H1 (cell line): ENCODE measurements around the gene DCBLD2. TPM values are rescaled to one million over a fixed set of nuclear protein-coding genes. Genes with fewer than 3 reads are reported as not detected.

Experiments used
- CTCF ChIA-PET: fragments of 300-600 bp; sonication (Branson Sonifier 250); formaldehyde crosslinking; loops from one replicate; lab custom pipeline; 2021; ENCODE audit not compliant: partially characterized antibody; lab: Charles Lee
- POLR2A ChIA-PET: fragments of 300-600 bp; sonication (Branson Sonifier 250); formaldehyde crosslinking; loops from one replicate; lab custom pipeline; 2021; ENCODE audit warnings: inconsistent platforms; ENCODE audit not compliant: partially characterized antibody; lab: Charles Lee
- DNase-seq, 2 experiments: peaks; one replicate each; pipeline versions ENCODE4 v3.0.0 to v3.0.0-alpha.2; 2010 to 2022; ENCODE audit warnings: low spot score in 2 of 2, low read depth in 1 of 2, mixed read lengths in 1 of 2
- FAIRE-seq: peaks from 2 replicates; lab custom pipeline; 2011; peaks lifted over from hg19 to GRCh38; lab: Jason Lieb, UNC
- H2AFZ ChIP-seq: 2 replicates; pipeline ENCODE4 v1.8.1; 2012; ENCODE audit warnings: low read length, inconsistent platforms
- H2AK5ac ChIP-seq: 2 replicates; pipeline ENCODE4 v1.6.1; 2013; ENCODE audit warnings: low read depth, low read length
- H2BK120ac ChIP-seq: replicated peaks from 2 replicates; pipeline ENCODE3; 2013; ENCODE audit warnings: low read depth, low read length, inconsistent platforms
- H2BK12ac ChIP-seq: 2 replicates; pipeline ENCODE4 v1.6.1; 2013; ENCODE audit warnings: low read depth, low read length
- H2BK15ac ChIP-seq: 2 replicates; pipeline ENCODE4 v1.6.1; 2013; ENCODE audit warnings: low read length
- H2BK20ac ChIP-seq: 2 replicates; pipeline ENCODE4 v1.6.1; 2013; ENCODE audit warnings: low read length
- H2BK5ac ChIP-seq: 2 replicates; pipeline ENCODE4 v1.6.1; 2013; ENCODE audit warnings: low read depth, low read length
- H3K14ac ChIP-seq: 2 replicates; pipeline ENCODE4 v1.6.1; 2013; ENCODE audit warnings: inconsistent platforms; ENCODE audit not compliant: insufficient read length
- H3K18ac ChIP-seq: 2 replicates; pipeline ENCODE4 v1.6.1; 2013; ENCODE audit warnings: low read length; ENCODE audit errors: extremely low read depth
- H3K23ac ChIP-seq: 2 replicates; pipeline ENCODE4 v1.6.1; 2013; ENCODE audit warnings: inconsistent platforms; ENCODE audit not compliant: insufficient read length
- H3K23me2 ChIP-seq: 2 replicates; pipeline ENCODE4 v1.6.1; 2013; ENCODE audit warnings: low read depth, low read length
- H3K27ac ChIP-seq: 2 replicates; pipeline ENCODE4 v1.6.1; 2011; ENCODE audit warnings: low read depth, low read length, inconsistent platforms
- H3K27me3 ChIP-seq, 4 experiments: replicated peaks in 1 of 4; 1 replicate in 1 of 4; 2 replicates in 3 of 4; pipeline versions ENCODE4 v1.6.1 to v1.8.1; 2011 to 2013; ENCODE audit warnings: low read length in 3 of 4, mild to moderate bottlenecking in 3 of 4, inconsistent platforms in 2 of 4, mixed read lengths in 2 of 4, moderate library complexity in 1 of 4; ENCODE audit not compliant: control insufficient read depth in 3 of 4, insufficient read depth in 3 of 4; ENCODE audit errors: extremely low read depth in 1 of 4
- H3K36me3 ChIP-seq, 4 experiments: 2 replicates each; pipeline versions ENCODE4 v1.6.1 to v1.8.1; 2011 to 2013; ENCODE audit warnings: mild to moderate bottlenecking in 4 of 4, low read length in 3 of 4, moderate library complexity in 2 of 4, control low read depth in 1 of 4, inconsistent platforms in 1 of 4; ENCODE audit not compliant: insufficient read depth in 4 of 4, control insufficient read depth in 2 of 4
- H3K4ac ChIP-seq: replicated peaks from 2 replicates; pipeline ENCODE3; 2013; ENCODE audit warnings: low read length, low read depth, mixed read lengths, inconsistent platforms; ENCODE audit not compliant: insufficient read length
- H3K4me1 ChIP-seq, 4 experiments: replicated peaks in 1 of 4; 1 replicate in 1 of 4; 2 replicates in 3 of 4; pipeline versions ENCODE4 v1.6.1 to v1.8.1; 2011 to 2013; ENCODE audit warnings: low read length in 3 of 4, inconsistent platforms in 2 of 4, mixed read lengths in 1 of 4; ENCODE audit not compliant: insufficient read depth in 4 of 4, control insufficient read depth in 3 of 4
- H3K4me2 ChIP-seq, 2 experiments: 2 replicates each; pipeline versions ENCODE4 v1.6.1 to v1.8.1; 2011 to 2013; ENCODE audit warnings: low read depth in 2 of 2, low read length in 2 of 2, control low read depth in 1 of 2, inconsistent platforms in 1 of 2, mild to moderate bottlenecking in 1 of 2; ENCODE audit not compliant: insufficient read depth in 1 of 2
- H3K4me3 ChIP-seq, 4 experiments: fragments of 200-600, 300-600 bp in 1 of 4; sonication (generic), shearing (Covaris generic), sonication (Bioruptor Twin) in 1 of 4; 2 replicates each; pipeline versions ENCODE4 v1.5.1 to v1.8.1; 2011 to 2016; ENCODE audit warnings: low read length in 4 of 4, low read depth in 3 of 4, control low read depth in 2 of 4, inconsistent platforms in 2 of 4, mild to moderate bottlenecking in 2 of 4, mixed read lengths in 1 of 4, moderate library complexity in 1 of 4; ENCODE audit not compliant: insufficient read depth in 2 of 4; ENCODE audit errors: extremely low read depth in 1 of 4
- H3K56ac ChIP-seq: replicated peaks from 2 replicates; pipeline ENCODE3; 2013; ENCODE audit warnings: low read depth, mild to moderate bottlenecking, mixed read lengths, low read length, inconsistent platforms; ENCODE audit not compliant: insufficient read length
- H3K79me1 ChIP-seq: 2 replicates; pipeline ENCODE4 v1.6.1; 2013; ENCODE audit warnings: low read depth, low read length, control low read depth
- H3K79me2 ChIP-seq, 2 experiments: 2 replicates each; pipeline versions ENCODE4 v1.6.1 to v1.8.1; 2012 to 2013; ENCODE audit warnings: low read length in 2 of 2, mild to moderate bottlenecking in 2 of 2, inconsistent platforms in 1 of 2; ENCODE audit not compliant: insufficient read depth in 2 of 2, control insufficient read depth in 1 of 2
- H3K9ac ChIP-seq, 4 experiments: replicated peaks in 1 of 4; 1 replicate in 1 of 4; 2 replicates in 3 of 4; pipeline versions ENCODE4 v1.6.1 to v1.8.1; 2011 to 2013; ENCODE audit warnings: low read depth in 3 of 4, low read length in 3 of 4, control low read depth in 2 of 4, mild to moderate bottlenecking in 2 of 4, moderate library complexity in 2 of 4, inconsistent platforms in 1 of 4; ENCODE audit errors: extremely low read depth in 1 of 4
- H3K9me3 ChIP-seq, 2 experiments: 2 replicates each; pipeline versions ENCODE4 v1.6.1 to v1.8.1; 2012 to 2013; ENCODE audit warnings: mild to moderate bottlenecking in 2 of 2, moderate library complexity in 2 of 2, control low read depth in 1 of 2, inconsistent platforms in 1 of 2, low read depth in 1 of 2, low read length in 1 of 2, mixed read lengths in 1 of 2; ENCODE audit not compliant: insufficient read depth in 2 of 2
- H4K20me1 ChIP-seq, 2 experiments: replicated peaks in 1 of 2; 2 replicates each; pipeline versions ENCODE3 to v1.8.1; 2011 to 2013; ENCODE audit warnings: inconsistent platforms in 2 of 2, low read length in 2 of 2, mild to moderate bottlenecking in 1 of 2; ENCODE audit not compliant: insufficient read depth in 2 of 2, control insufficient read depth in 1 of 2
- H4K5ac ChIP-seq: 2 replicates; pipeline ENCODE4 v1.6.1; 2013; ENCODE audit warnings: low read length, low read depth, mixed read lengths, inconsistent platforms; ENCODE audit not compliant: insufficient read length
- H4K8ac ChIP-seq: 2 replicates; pipeline ENCODE4 v1.8.0; 2013; ENCODE audit warnings: mild to moderate bottlenecking, moderate library complexity, low read length, inconsistent platforms; ENCODE audit not compliant: insufficient read depth; ENCODE audit errors: extremely low read depth
- H4K91ac ChIP-seq: replicated peaks from 2 replicates; pipeline ENCODE3; 2013; ENCODE audit warnings: low read length, mixed read lengths, inconsistent platforms; ENCODE audit not compliant: insufficient read length
- BACH1 ChIP-seq: IDR thresholded peaks from 2 replicates; pipeline ENCODE4 v1.6.1; 2012; ENCODE audit warnings: low read length, improper control_type of control experiment
- BRCA1 ChIP-seq: IDR thresholded peaks from 2 replicates; pipeline ENCODE4 v1.6.1; 2012; ENCODE audit warnings: low read depth, low read length, improper control_type of control experiment
- CBX8 ChIP-seq: fragments of 300-800, 300-1000 bp; sonication (generic); IDR thresholded peaks from 2 replicates; pipeline ENCODE4 v1.7.1; 2016; ENCODE audit warnings: low read depth, low read length, borderline replicate concordance
- CHD2 ChIP-seq: IDR thresholded peaks from 2 replicates; pipeline ENCODE4 v1.6.1; 2012; ENCODE audit warnings: low read length, improper control_type of control experiment
- CREB1 ChIP-seq: IDR thresholded peaks from 2 replicates; pipeline ENCODE4 v1.6.1; 2012; ENCODE audit warnings: inconsistent platforms
- CTBP2 ChIP-seq: IDR thresholded peaks from 2 replicates; pipeline ENCODE4 v1.7.0; 2011; ENCODE audit warnings: borderline replicate concordance, mild to moderate bottlenecking, moderate library complexity, mixed read lengths, low read length; ENCODE audit not compliant: insufficient read depth, insufficient read length
- HDAC2 ChIP-seq, 2 experiments: fragments of 300-600 bp in 1 of 2; sonication (generic) in 1 of 2; IDR thresholded peaks; 2 replicates each; pipeline ENCODE4 v1.6.1; 2011 to 2012; ENCODE audit warnings: low read depth in 2 of 2, low read length in 2 of 2, mild to moderate bottlenecking in 2 of 2, moderate library complexity in 2 of 2, borderline replicate concordance in 1 of 2, inconsistent platforms in 1 of 2
- HDAC6 ChIP-seq: IDR thresholded peaks from one replicate; pipeline ENCODE4 v1.7.1; 2012; ENCODE audit warnings: low read depth, mild to moderate bottlenecking, inconsistent platforms, low read length, moderate library complexity
- NANOG ChIP-seq: IDR thresholded peaks from 2 replicates; pipeline ENCODE4 v1.6.1; 2011; ENCODE audit warnings: low read length, low read depth, mild to moderate bottlenecking, inconsistent platforms; ENCODE audit not compliant: insufficient read depth, poor library complexity, severe bottlenecking
- SAP30 ChIP-seq: fragments of 300-600 bp; sonication (generic); IDR thresholded peaks from 2 replicates; pipeline ENCODE4 v1.7.1; 2012; ENCODE audit warnings: low read length, moderate library complexity, mild to moderate bottlenecking, inconsistent platforms; ENCODE audit not compliant: insufficient read depth, insufficient replicate concordance
- SRF ChIP-seq: IDR thresholded peaks from 2 replicates; pipeline ENCODE4 v1.6.1; 2011; ENCODE audit warnings: mild to moderate bottlenecking, low read depth, low read length, moderate library complexity
- TCF12 ChIP-seq: IDR thresholded peaks from 2 replicates; pipeline ENCODE4 v1.6.1; 2011; ENCODE audit warnings: low read depth, mild to moderate bottlenecking, low read length
- WGBS, 2 experiments: shearing (Covaris generic) in 1 of 2; methylation state at CpG; one replicate each; pipeline versions ENCODE4 v1.1.6 to v1.1.7; 2013 to 2015; ENCODE audit warnings: low lambda C conversion rate in 2 of 2, mixed read lengths in 2 of 2, inconsistent platforms in 1 of 2, low coverage in 1 of 2, missing lambda C conversion rate in 1 of 2; ENCODE audit not compliant: insufficient replicate concordance in 2 of 2, insufficient coverage in 1 of 2, insufficient read length in 1 of 2; ENCODE audit errors: extremely low coverage in 1 of 2, missing lambda C conversion rate in 1 of 2; 5-methylcytosine and 5-hydroxymethylcytosine counted together
- polyA plus RNA-seq, 7 experiments: library from polyadenylated mRNA; depleted of rRNA in 3 of 7; stranded (reverse) in 5 of 7; unstranded in 2 of 7; fragments of >200 nt in 5 of 7; fragments of 200-250 nt in 2 of 7; gene quantifications; 1 replicate in 5 of 7; 2 replicates in 1 of 7; 4 replicates in 1 of 7; pipeline versions ENCODE4 v1.2.1 to v1.2.3, GENCODE V29; 2011 to 2013; ENCODE audit warnings: missing spikeins in 2 of 7, mixed read lengths in 2 of 7
- total RNA-seq: library from RNA; stranded (reverse); fragmentation: NEBNext Ultra II Directional; extraction: Animal tissue kit (Norgen Biotek cat#: 25700); gene quantifications from 2 replicates; pipeline ENCODE4 v1.2.1, GENCODE V29; 2021
- TF ChIP-seq, protein P1 (sequence below): IDR thresholded peaks from 2 replicates; pipeline ENCODE4 v1.6.1; 2012; ENCODE audit warnings: low read length, inconsistent platforms

Gene DCBLD2
- total and polyA plus RNA-seq, 2 of the 8 experiments (the other 6 are each of a cell fraction or from before 2014, with no cell fraction given): 19.6 to 63.8 TPM

DNA sequence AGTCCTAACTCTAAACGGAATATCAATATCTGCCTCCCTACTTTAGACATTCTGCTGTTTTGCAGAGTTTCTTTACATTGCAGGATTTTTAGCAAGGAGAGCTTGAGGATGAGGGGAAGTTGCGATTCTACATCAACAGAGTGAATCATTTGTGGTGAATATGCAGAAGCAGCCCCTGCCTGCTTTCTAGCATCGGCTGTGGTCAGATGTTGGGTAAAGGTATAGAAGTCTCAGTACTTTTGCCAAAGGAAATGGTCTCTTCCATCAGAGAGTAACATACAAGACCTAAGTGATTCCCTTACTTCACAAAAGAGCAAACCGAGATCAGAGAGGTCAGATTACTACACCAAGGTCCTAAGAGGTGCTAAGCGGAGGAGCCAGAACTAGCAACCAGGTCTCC lies 123.1 kb downstream of the DCBLD2 start:
- no peak overlapping the region for H2AFZ ChIP-seq
- H3K18ac ChIP-seq: no peak overlapping the region
- H3K27me3 ChIP-seq: no peaks in the 10 kb centered on the region
- H3K4ac ChIP-seq: no peak overlapping the region
- no peak overlapping the region for H2AK5ac ChIP-seq
- H2BK5ac ChIP-seq: no peak overlapping the region
- no peak overlapping the region for H3K4me3 ChIP-seq
- POLR2A ChIA-PET: no interaction called here
- H2BK15ac ChIP-seq: no peak overlapping the region
- H2BK120ac ChIP-seq: no peak overlapping the region
- H3K14ac ChIP-seq: no peak overlapping the region
- H3K4me2 ChIP-seq: no peak overlapping the region
- no peak overlapping the region for H2BK20ac ChIP-seq
- CTCF ChIA-PET: interaction anchor here (1.0 to 1.5 kb wide), 5 partner anchors 13 to 410 kb away, joined by 3 read pairs; no protein-coding TSS in a partner anchor
- H3K56ac ChIP-seq: no peak overlapping the region
- no peak overlapping the region for H4K8ac ChIP-seq
- no peaks in the 10 kb centered on the region for H4K20me1 ChIP-seq
- H3K23me2 ChIP-seq: no peaks in the 10 kb centered on the region
- no peak for DNase-seq
- H3K36me3 ChIP-seq: no peaks in the 10 kb centered on the region; a peak in 1 of 8 replicates
- FAIRE-seq: no peak
- WGBS, 2 experiments: 92% methylated on average over 5 of the region's 5 CpGs; no CpG with 5 or more reads in 1 of the 2 experiments
- no peak overlapping the region for H2BK12ac ChIP-seq
- H4K91ac ChIP-seq: no peak overlapping the region
- H3K9ac ChIP-seq: no peak overlapping the region
- no peaks in the 10 kb centered on the region for H3K79me2 ChIP-seq
- no peaks in the 10 kb centered on the region for H3K79me1 ChIP-seq
- no peaks in the 10 kb centered on the region for H3K9me3 ChIP-seq
- H3K27ac ChIP-seq: no peak overlapping the region
- H3K23ac ChIP-seq: no peak overlapping the region
- no peaks in the 10 kb centered on the region for H3K4me1 ChIP-seq
- no peak overlapping the region for H4K5ac ChIP-seq
- TF ChIP-seq SRF: no peak
- TF ChIP-seq CREB1: no peak
- no peak for TF ChIP-seq SAP30
- no peak for TF ChIP-seq HDAC6
- TF ChIP-seq HDAC2 (IDR thresholded peaks at IDR 0.05; ENCODE audit: borderline replicate concordance in 1 of 2, low read depth in 2 of 2, low read length in 2 of 2): no peak
- no peak for TF ChIP-seq CBX8
- TF ChIP-seq, protein P1, sequence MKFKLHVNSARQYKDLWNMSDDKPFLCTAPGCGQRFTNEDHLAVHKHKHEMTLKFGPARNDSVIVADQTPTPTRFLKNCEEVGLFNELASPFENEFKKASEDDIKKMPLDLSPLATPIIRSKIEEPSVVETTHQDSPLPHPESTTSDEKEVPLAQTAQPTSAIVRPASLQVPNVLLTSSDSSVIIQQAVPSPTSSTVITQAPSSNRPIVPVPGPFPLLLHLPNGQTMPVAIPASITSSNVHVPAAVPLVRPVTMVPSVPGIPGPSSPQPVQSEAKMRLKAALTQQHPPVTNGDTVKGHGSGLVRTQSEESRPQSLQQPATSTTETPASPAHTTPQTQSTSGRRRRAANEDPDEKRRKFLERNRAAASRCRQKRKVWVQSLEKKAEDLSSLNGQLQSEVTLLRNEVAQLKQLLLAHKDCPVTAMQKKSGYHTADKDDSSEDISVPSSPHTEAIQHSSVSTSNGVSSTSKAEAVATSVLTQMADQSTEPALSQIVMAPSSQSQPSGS: no peak
- no peak for TF ChIP-seq CTBP2
- TF ChIP-seq NANOG: no peak
- no peak for TF ChIP-seq CHD2
- no peak for TF ChIP-seq BACH1
- TF ChIP-seq TCF12: no peak
- TF ChIP-seq BRCA1: no peak
